Aorta (tissue), 5 donors: Measurements from ENCODE around the gene SPTBN5. TPM values are rescaled to one million over a fixed set of nuclear protein-coding genes. Genes with fewer than 3 reads are reported as not detected.

Source experiments
- ATAC-seq: fragments of 200-7000 bp; cut with Tn5 transposase; one replicate; pipeline ENCODE4 v1.9.1; 2022; ENCODE audit warnings: moderate library complexity; ENCODE audit not compliant: low FRiP score
- DNase-seq, 2 donors: peaks; one replicate each; pipeline ENCODE4 v3.0.0-alpha.2; 2020
- H3K27ac ChIP-seq, 2 donors: one replicate each; pipeline ENCODE4 v1.5.1; 2013; ENCODE audit warnings: low read length in 2 of 2, mild to moderate bottlenecking in 2 of 2, moderate library complexity in 2 of 2, control low read depth in 1 of 2, inconsistent platforms in 1 of 2, low read depth in 1 of 2
- H3K27me3 ChIP-seq, 2 donors: one replicate each; pipeline ENCODE4 v1.6.1; 2013; ENCODE audit warnings: control low read depth in 1 of 2, low read length in 1 of 2, mild to moderate bottlenecking in 1 of 2, moderate library complexity in 1 of 2; ENCODE audit not compliant: insufficient read depth in 2 of 2, control insufficient read depth in 1 of 2
- H3K36me3 ChIP-seq, 2 donors: one replicate each; pipeline ENCODE4 v1.6.1; 2013; ENCODE audit warnings: control low read depth in 1 of 2, low read length in 1 of 2, mild to moderate bottlenecking in 1 of 2; ENCODE audit not compliant: insufficient read depth in 2 of 2, control insufficient read depth in 1 of 2
- H3K4me1 ChIP-seq, 2 donors: one replicate each; pipeline ENCODE4 v1.6.1; 2013; ENCODE audit warnings: low read length in 2 of 2, control low read depth in 1 of 2, mild to moderate bottlenecking in 1 of 2, moderate library complexity in 1 of 2; ENCODE audit not compliant: insufficient read depth in 2 of 2, control insufficient read depth in 1 of 2
- H3K4me3 ChIP-seq, 2 donors: one replicate each; pipeline ENCODE4 v1.5.1; 2013; ENCODE audit warnings: low read length in 2 of 2, control low read depth in 1 of 2, mild to moderate bottlenecking in 1 of 2
- H3K9me3 ChIP-seq: one replicate; pipeline ENCODE4 v1.6.1; 2013; ENCODE audit warnings: mild to moderate bottlenecking, low read length; ENCODE audit not compliant: control insufficient read depth
- WGBS, 2 donors: extraction: QIAGEN DNeasy Blood & Tissue Kit; methylation state at CpG; one replicate each; pipeline ENCODE4 v1.1.7; 2013; 5-methylcytosine and 5-hydroxymethylcytosine counted together
- intact Hi-C, 2 donors: fragments of 100-400 bp; cut with DNase I; formaldehyde crosslinking; loops; one replicate each; pipeline versions ENCODE4 v1.14.2 to v1.15.0; 2022
- polyA plus RNA-seq, 2 donors: library from polyadenylated mRNA; stranded (reverse); fragments of 200-250 nt; gene quantifications; one replicate each; pipeline ENCODE4 v1.2.3, GENCODE V29; 2013
- total RNA-seq, 2 donors: library from RNA; stranded (reverse); fragmentation: NEBNext Ultra II Directional; extraction: Animal tissue kit (Norgen Biotek cat#: 25700); gene quantifications; one replicate each; pipeline ENCODE4 v1.2.1, GENCODE V29; 2021
- donor health status: healthy with polysubstance abuse.
- donor health status: Bipolar disorder and iron deficiency.
- donor health status: DM: no; HTN: no; CAD: no.
- donor health status: DM: no; HTN: no; CAD: no.
- donor health status: DM: yes; HTN: yes; CAD: no.

SPTBN5 gene
- total and polyA plus RNA-seq, 4 donors: 0.63 to 10.5 (median 3.7) TPM

DNA sequence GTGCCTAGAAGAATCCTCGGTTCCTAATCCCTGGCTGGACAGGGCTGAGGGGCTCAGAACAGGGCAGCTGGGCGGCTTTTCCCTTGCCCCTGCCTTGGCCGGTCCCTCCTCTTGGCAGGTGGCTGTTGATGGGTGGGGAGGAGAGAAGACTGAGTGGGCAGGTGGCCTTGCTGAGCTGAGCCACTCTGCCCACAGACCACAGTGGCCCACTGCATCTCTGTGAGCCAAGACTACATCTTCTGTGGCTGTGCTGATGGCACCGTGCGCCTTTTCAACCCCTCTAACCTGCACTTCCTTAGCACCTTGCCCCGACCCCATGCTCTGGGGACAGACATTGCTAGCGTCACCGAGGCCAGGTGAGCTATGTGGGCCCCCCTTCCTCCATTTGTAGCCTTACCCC lies 80.4 kb downstream of the SPTBN5 start:
- Histone ChIP-seq H3K9me3 (no peaks in the 10 kb centered on the region), H3K27ac (no peak overlapping the region), H3K4me1 (no peaks in the 10 kb centered on the region), H3K27me3 (no peaks in the 10 kb centered on the region), H3K36me3 (peaks cover 6 to 10% of the 10 kb centered on the region in 2 donors), H3K4me3 (no peak overlapping the region)
- DNase-seq (no peak), ATAC-seq (no peak)
- 88 to 93% methylated on average over 8 of the region's 8 CpGs for WGBS, 2 donors
- intact Hi-C loops: loop anchor here in 1 of 2 donors (5.0 kb wide), 1 partner anchor 211 kb away; no protein-coding TSS in a partner anchor

DNA sequence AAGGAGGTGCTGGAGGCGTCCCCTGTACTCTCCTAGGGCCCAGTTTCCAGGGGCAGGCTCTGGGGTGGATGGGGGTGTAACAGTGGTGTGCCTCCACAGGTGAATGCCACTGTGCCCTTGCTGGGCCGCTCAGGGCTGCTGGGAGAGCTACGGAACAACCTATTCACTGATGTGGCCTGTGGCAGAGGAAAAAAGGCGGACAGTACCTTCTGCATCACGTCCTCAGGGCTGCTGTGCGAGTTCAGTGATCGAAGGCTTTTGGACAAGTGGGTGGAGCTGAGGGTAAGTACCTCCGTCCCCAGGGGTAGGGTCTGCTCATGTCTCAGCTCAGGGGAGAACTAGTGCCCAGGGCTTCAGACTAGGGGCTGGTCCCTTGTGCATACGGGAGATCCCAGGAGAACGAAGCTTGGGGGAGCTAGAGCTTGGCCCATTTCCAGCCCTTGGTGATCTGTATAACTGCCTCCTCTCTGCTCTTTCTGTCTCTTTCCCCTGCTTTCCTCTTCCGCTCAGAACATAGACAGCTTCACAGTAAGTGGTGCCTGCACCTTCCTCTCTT lies 81.0 kb downstream of the SPTBN5 start:
- Histone ChIP-seq H3K27ac (no peak overlapping the region), H3K27me3 (no peaks in the 10 kb centered on the region), H3K4me3 (no peak overlapping the region), H3K36me3 (peaks cover 6 to 7% of the 10 kb centered on the region in 2 donors), H3K9me3 (no peaks in the 10 kb centered on the region), H3K4me1 (no peaks in the 10 kb centered on the region)
- DNase-seq (peak in 1 of 2 donors; percentile 58), ATAC-seq (no peak)
- 88 to 89% methylated on average over 11 of the region's 11 CpGs for WGBS, 2 donors
- intact Hi-C loops: loop anchor here in 1 of 2 donors (5.0 kb wide), 1 partner anchor 211 kb away; no protein-coding TSS in a partner anchor

DNA sequence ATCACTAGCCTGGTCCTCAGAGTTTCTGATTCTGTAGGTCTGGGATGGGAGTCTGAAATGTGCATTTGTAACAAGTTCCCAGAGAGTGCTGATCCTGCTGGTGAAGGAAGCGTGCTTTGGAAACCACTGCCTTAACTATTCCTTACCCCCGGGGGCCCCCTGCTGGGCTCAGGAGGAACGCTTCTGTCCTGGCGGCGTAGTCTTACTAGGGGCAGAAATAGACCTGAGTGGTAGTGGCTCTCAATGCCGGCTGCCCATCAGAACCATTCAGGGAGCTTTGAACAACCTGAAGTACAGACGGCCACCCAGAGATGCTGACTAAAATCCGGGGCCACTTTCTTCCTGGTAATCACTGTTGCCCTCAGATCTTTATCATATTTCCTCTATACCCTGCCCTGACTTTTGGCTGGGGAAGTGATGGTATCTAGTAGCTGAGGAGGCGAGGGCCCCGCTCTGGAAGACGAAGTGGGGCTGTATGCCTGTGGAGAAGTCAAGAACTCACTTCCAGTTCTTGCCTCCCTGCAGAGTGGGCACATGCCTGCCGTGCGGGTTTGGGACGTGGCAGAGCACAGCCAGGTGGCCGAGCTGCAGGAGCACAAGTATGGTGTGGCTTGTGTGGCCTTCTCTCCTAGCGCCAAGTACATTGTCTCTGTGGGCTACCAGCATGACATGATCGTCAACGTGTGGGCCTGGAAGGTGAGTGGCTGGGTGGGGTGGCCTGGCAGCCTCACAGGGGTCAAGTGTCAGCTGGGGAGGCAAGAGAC lies 82.2 kb downstream of the SPTBN5 start:
- WGBS, 2 donors: 49 to 51% methylated on average over 18 of the region's 18 CpGs
- no peaks in the 10 kb centered on the region for H3K27me3 ChIP-seq
- ATAC-seq: peak; percentile 90
- H3K36me3 ChIP-seq: peaks cover 4 to 7% of the 10 kb centered on the region in 2 donors
- H3K9me3 ChIP-seq: no peaks in the 10 kb centered on the region
- peak; percentile 89 to 94 for DNase-seq
- intact Hi-C loops: loop anchor here (1.0 to 5.0 kb wide), 3 partner anchors 38 to 209 kb away; no protein-coding TSS in a partner anchor
- no peak overlapping the region for H3K27ac ChIP-seq
- no peak overlapping the region for H3K4me3 ChIP-seq
- H3K4me1 ChIP-seq: no peaks in the 10 kb centered on the region

DNA sequence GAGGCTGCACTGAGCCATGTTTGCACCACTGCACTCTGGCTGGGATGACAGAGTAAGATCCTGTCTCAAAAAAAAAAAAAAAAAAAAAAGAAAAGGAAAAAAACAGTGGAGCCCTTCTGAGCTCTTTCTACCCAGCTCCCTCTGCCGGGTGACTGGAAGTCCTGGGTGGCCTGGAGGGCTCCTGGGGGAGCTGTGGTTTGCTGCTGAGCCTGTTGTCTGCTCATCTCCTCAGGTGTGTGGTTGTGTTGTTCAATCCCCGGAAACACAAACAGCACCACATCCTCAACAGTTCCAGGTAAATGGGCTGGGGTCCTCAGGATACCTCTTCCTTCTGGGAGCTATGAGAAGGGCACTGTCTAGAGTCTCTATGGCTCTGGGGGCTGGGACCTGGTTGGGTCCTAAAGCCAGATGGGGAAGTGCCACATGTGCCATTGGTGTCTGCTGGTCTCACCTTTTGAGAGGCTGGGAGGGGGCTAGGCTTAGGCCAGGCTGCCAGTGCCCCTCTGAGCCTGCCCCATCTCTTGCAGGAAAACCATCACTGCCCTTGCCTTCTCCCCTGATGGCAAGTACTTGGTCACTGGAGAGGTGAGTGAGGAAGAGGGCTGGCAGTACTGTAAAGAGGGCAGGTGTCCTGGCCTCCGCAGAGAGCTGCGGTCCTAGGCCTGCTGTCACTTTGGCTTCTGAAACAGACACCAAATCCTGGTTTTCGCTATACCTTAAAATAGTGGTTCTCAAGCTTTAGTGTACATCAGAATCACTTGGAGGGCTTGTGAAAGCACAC lies 83.0 kb downstream of the SPTBN5 start:
- no peaks in the 10 kb centered on the region for H3K27me3 ChIP-seq
- WGBS, 2 donors: 85 to 91% methylated on average over 5 of the region's 5 CpGs
- no peak overlapping the region for H3K27ac ChIP-seq
- DNase-seq (no peak), ATAC-seq (no peak)
- H3K9me3 ChIP-seq: no peaks in the 10 kb centered on the region
- H3K4me1 ChIP-seq: no peaks in the 10 kb centered on the region
- no peak overlapping the region for H3K4me3 ChIP-seq
- intact Hi-C loops: loop anchor here (1.0 to 5.0 kb wide), 3 partner anchors 38 to 209 kb away; no protein-coding TSS in a partner anchor
- peaks cover 4 to 7% of the 10 kb centered on the region in 2 donors for H3K36me3 ChIP-seq

DNA sequence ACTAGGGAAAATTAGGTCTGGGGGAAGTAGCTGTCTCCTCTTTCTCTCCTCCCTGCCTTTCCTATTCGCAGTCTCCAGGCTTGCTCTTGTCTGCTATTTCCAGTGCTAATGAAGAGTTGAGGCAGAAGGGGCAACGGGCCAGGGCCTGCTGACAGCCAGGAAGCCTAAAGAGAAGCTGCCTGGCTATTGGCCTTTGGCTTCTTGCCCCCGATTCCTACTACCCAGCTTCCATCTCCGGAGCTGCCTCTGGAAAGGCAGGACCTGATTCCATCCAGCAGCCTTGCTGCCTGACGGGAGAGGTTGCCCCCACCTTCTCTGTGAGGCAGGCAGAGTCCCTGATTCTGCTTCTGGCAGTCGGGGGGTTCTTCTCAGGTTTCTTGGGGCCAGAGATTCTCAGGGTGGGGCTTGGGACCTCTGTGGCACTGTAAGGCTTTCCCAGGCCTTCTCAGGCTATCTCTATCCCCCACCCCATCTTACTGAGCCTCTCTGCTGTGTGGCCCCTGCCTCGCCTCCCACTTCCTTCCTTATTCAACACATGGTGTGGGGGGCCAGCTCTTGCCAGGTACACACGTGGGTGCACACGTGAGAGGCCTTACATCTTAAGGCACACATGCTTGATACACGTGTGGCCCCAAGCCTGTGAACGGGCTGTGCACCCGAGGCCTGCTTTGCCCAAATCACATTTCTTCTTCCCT lies 84.2 kb downstream of the SPTBN5 start:
- no peak overlapping the region for H3K27ac ChIP-seq

DNA sequence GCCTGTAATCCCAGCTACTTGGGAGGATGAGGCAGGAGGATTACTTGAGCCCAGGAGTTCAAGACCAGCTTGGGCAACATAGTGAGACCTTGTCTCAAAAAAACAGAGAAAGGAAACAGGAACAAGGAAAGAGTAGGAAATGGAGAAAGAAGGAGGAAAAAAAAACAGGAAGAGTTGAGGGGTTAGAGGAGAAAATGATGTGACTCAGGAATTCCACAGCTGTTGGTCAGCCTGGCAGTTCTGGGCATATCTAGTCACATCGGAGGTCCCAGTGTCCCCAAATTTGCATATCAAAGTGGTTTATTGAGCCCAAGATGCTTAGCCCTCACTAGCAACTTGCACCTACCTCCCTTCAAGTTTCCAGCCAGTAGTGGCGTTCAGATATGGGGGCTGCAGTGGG lies 84.7 kb downstream of the SPTBN5 start:
- Histone ChIP-seq H3K36me3 (peaks cover 4 to 7% of the 10 kb centered on the region in 2 donors), H3K27me3 (no peaks in the 10 kb centered on the region), H3K27ac (no peak overlapping the region), H3K9me3 (no peaks in the 10 kb centered on the region), H3K4me3 (no peak overlapping the region), H3K4me1 (no peaks in the 10 kb centered on the region)
- WGBS, 2 donors: 79 to 83% methylated on average over 2 of the region's 2 CpGs
- intact Hi-C loops: no loop called here
- DNase-seq (no peak), ATAC-seq (no peak)

More for the DNA sequence above, 84.2 kb downstream of the SPTBN5 start:
- intact Hi-C loops: loop anchor here (2.0 to 5.0 kb wide), 2 partner anchors 37 to 207 kb away; no protein-coding TSS in a partner anchor
- Histone ChIP-seq H3K4me3 (no peak overlapping the region), H3K36me3 (peaks cover 4 to 7% of the 10 kb centered on the region in 2 donors), H3K4me1 (no peaks in the 10 kb centered on the region), H3K9me3 (no peaks in the 10 kb centered on the region), H3K27me3 (no peaks in the 10 kb centered on the region)
- DNase-seq: no peak
- ATAC-seq: no peak
- 77 to 81% methylated on average over 12 of the region's 12 CpGs for WGBS, 2 donors

DNA sequence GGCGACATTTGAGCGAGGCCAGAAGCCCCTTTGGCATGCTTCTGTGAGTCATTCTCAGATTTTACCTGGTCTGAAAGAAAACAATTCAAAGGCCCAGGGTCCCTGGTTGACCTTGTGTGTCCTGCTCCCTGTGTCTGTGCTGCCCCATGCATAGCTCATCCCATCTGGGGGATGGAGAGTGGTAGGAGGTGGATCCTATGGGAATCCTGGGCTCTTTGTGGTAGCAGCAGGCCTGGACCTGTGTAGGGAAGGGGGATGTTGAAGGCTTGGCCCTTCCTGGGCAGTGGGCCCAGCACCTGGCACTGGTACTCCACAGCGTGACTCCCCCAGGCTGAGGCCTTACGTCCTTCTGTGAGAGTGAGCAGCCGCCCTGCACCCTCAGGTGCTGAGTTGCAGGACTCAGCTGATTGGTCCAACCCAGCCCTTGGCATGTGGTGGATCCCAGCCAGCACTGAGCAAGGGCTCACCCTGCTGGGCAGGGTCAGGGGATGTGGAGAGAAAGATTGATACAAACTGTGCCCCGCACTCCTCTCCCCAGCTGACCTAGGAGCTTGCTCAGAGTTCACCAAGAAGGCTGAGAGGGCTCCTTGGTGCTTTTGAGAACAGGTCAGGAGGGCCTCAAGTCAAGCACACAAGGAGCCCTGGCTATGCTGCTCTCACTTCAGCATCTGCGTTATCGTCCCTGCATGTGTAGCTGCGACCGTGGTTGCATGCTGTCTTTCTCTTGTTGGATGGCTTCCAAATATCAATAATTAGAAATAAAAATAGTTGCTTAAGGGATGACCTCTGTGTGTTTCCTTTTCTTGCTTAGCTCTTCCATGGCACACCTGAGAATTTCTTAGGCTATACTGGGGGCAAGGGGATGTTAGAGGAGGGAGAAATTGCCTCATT lies 87.3 kb downstream of the SPTBN5 start:
- Histone ChIP-seq H3K9me3 (no peaks in the 10 kb centered on the region), H3K27ac (no peak overlapping the region), H3K4me1 (no peaks in the 10 kb centered on the region), H3K27me3 (no peaks in the 10 kb centered on the region), H3K4me3 (no peak overlapping the region), H3K36me3 (no peaks in the 10 kb centered on the region)
- WGBS, 2 donors: 86 to 89% methylated on average over 10 of the region's 10 CpGs
- ATAC-seq: no peak
- no peak for DNase-seq
- intact Hi-C loops: no loop called here
